OCI-LY3 (cell line): Measurements from ENCODE around the gene DIAPH2.

Experiments
- EZH2phosphoT487 ChIP-seq: fragments of 200-600 bp; shearing (Covaris generic); IDR thresholded peaks from 2 replicates; pipeline ENCODE4 v1.6.1; 2018; ENCODE audit warnings: antibody characterized with exemption, mixed run types, low read depth
- TF ChIP-seq, protein P1 (sequence below): fragments of 200-600, 300-600 bp; sonication (generic); IDR thresholded peaks from 2 replicates; pipeline ENCODE4 v1.5.1; 2014; ENCODE audit warnings: antibody characterized with exemption, low read length, low read depth

DNA sequence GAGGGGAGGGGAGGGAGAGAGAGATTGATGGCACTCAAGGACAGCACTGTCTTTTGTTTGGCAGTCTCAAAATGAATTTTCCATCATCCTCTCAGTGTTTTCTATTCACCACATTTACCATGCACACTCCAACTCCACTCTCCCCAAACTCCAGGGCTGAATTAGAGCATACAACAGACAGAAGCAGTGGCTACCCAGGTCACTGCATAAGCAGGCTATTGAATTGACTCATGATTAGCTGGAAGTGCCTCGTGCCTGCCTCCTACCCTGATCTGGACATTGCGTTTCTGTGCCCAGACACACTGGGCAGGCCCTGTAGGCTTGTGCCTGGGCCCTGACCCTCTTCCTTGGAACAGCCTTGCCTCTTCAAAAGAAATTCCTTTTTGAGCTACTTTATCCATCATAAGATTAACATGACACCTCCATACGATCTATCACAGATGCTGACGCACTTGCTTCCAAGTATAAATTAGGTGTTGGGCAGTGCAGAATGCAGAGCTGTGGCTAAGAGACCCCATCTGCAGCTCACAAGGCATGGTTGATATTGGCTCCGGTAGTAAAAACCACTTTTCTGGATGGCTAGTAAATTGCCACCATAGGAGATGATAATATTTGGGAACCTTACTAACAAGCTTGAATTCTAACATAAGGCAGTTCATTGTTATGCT lies 952.0 kb downstream of the DIAPH2 start:
- TF ChIP-seq, protein P1, sequence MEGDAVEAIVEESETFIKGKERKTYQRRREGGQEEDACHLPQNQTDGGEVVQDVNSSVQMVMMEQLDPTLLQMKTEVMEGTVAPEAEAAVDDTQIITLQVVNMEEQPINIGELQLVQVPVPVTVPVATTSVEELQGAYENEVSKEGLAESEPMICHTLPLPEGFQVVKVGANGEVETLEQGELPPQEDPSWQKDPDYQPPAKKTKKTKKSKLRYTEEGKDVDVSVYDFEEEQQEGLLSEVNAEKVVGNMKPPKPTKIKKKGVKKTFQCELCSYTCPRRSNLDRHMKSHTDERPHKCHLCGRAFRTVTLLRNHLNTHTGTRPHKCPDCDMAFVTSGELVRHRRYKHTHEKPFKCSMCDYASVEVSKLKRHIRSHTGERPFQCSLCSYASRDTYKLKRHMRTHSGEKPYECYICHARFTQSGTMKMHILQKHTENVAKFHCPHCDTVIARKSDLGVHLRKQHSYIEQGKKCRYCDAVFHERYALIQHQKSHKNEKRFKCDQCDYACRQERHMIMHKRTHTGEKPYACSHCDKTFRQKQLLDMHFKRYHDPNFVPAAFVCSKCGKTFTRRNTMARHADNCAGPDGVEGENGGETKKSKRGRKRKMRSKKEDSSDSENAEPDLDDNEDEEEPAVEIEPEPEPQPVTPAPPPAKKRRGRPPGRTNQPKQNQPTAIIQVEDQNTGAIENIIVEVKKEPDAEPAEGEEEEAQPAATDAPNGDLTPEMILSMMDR, result no peak
- TF ChIP-seq EZH2phosphoT487, result no peak
